H1 (cell line): Measurements from ENCODE around the gene STK32C.

ENCODE experiments used
- CREB1 ChIP-seq: IDR thresholded peaks from 2 replicates; pipeline ENCODE4 v1.6.1; 2012; ENCODE audit warnings: inconsistent platforms
- EZH2 ChIP-seq: fragments of 200-600 bp; sonication (generic); IDR thresholded peaks from 2 replicates; pipeline ENCODE4 v1.7.1; 2012; ENCODE audit warnings: low read depth, mild to moderate bottlenecking, moderate library complexity, low read length, inconsistent platforms; ENCODE audit not compliant: severe bottlenecking
- GABPA ChIP-seq: IDR thresholded peaks from 2 replicates; pipeline ENCODE4 v1.6.1; 2011; ENCODE audit warnings: mild to moderate bottlenecking, low read length, moderate library complexity, borderline replicate concordance; ENCODE audit not compliant: insufficient read depth
- POLR2A ChIP-seq, 2 experiments: IDR thresholded peaks; 1 replicate in 1 of 2; 2 replicates in 1 of 2; pipeline ENCODE4 v1.6.1; 2011; ENCODE audit warnings: low read depth in 2 of 2, low read length in 2 of 2, mild to moderate bottlenecking in 2 of 2; ENCODE audit errors: control extremely low read depth in 1 of 2
- POLR2AphosphoS5 ChIP-seq: IDR thresholded peaks from 2 replicates; pipeline ENCODE4 v1.6.1; 2011; ENCODE audit warnings: low read depth, low read length
- RFX5 ChIP-seq: IDR thresholded peaks from 2 replicates; pipeline ENCODE4 v1.6.1; 2011; ENCODE audit warnings: low read depth, low read length, improper control_type of control experiment, borderline replicate concordance
- TAF1 ChIP-seq: IDR thresholded peaks from 2 replicates; pipeline ENCODE4 v1.6.1; 2011; ENCODE audit warnings: mild to moderate bottlenecking, low read depth, low read length
- TF ChIP-seq, protein P1 (sequence below), 3 experiments: IDR thresholded peaks; 1 replicate in 2 of 3; 2 replicates in 1 of 3; pipeline versions ENCODE4 v1.5.1 to v1.6.1; 2011; ENCODE audit warnings: low read length in 3 of 3, mild to moderate bottlenecking in 3 of 3, inconsistent platforms in 2 of 3, low read depth in 1 of 3, moderate library complexity in 1 of 3; ENCODE audit not compliant: insufficient read depth in 1 of 3; ENCODE audit errors: control extremely low read depth in 1 of 3

DNA sequence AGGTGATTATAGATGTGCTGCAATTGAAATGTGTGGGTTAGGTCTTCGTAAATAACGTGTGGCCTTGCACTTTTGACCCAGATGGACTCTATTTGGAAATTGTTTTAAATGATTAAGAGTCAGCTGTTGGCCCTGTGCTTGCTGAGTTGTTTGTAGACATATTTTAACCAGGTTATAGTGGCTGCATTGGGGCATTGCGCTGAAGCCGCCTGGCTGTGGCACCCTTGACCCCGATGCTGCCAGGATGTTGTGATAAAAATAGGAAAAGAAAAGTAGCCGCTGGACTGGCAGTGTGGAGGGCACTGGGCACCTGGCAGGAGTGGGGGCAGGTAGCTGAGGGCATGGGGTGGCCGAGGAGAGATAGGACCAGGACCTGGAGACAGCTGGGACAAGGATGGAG is 37.6 kb upstream of the STK32C start:
- TF ChIP-seq TAF1 (no peak), GABPA (no peak), RFX5 (no peak), CREB1 (no peak), EZH2 (no peak), POLR2AphosphoS5 (no peak), POLR2A (IDR thresholded peaks at IDR 0.05; ENCODE audit: control extremely low read depth in 1 of 2, low read depth in 2 of 2, low read length in 2 of 2) (no peak)
- TF ChIP-seq, protein P1, sequence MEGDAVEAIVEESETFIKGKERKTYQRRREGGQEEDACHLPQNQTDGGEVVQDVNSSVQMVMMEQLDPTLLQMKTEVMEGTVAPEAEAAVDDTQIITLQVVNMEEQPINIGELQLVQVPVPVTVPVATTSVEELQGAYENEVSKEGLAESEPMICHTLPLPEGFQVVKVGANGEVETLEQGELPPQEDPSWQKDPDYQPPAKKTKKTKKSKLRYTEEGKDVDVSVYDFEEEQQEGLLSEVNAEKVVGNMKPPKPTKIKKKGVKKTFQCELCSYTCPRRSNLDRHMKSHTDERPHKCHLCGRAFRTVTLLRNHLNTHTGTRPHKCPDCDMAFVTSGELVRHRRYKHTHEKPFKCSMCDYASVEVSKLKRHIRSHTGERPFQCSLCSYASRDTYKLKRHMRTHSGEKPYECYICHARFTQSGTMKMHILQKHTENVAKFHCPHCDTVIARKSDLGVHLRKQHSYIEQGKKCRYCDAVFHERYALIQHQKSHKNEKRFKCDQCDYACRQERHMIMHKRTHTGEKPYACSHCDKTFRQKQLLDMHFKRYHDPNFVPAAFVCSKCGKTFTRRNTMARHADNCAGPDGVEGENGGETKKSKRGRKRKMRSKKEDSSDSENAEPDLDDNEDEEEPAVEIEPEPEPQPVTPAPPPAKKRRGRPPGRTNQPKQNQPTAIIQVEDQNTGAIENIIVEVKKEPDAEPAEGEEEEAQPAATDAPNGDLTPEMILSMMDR (IDR thresholded peaks at IDR 0.05; ENCODE audit: control extremely low read depth in 1 of 3, insufficient read depth in 1 of 3, low read depth in 1 of 3, low read length in 3 of 3), result no peak
